Measurements from ENCODE around the gene PLEKHM2.

Gene PLEKHM2

GRCh38 chr1:15726508-15726907, 42.4 kb downstream of the PLEKHM2 start:
- Histone ChIP-seq H3K9me3 (ENCODE audit: insufficient read depth, low read length) (no peaks in the 10 kb centered on the region), H3K36me3 (ENCODE audit: insufficient read depth, insufficient read length, low read length) (peaks cover 71% of the 10 kb centered on the region), H3K4me3 (ENCODE audit: insufficient read length, low read depth) (no peak overlapping the region), H3K27me3 (ENCODE audit: insufficient read depth, insufficient read length) (no peaks in the 10 kb centered on the region), H3K9ac (ENCODE audit: insufficient read length, low read depth) (no peak overlapping the region), H3K4me1 (ENCODE audit: insufficient read depth, insufficient read length) (peaks cover 6% of the 10 kb centered on the region)
- no peak for TF ChIP-seq ZNF274 (IDR thresholded peaks at IDR 0.05; ENCODE audit: low read depth, low read length)
- DNase-seq (ENCODE audit: low read depth, low spot score): no peak

- DNase-seq (ENCODE audit: low read depth, low spot score): no peak
- Histone ChIP-seq H3K4me1 (ENCODE audit: insufficient read depth, insufficient read length) (peaks cover 10% of the 10 kb centered on the region), H3K9me3 (ENCODE audit: insufficient read depth, low read length) (no peaks in the 10 kb centered on the region), H3K9ac (ENCODE audit: insufficient read length, low read depth) (no peak overlapping the region), H3K27me3 (ENCODE audit: insufficient read depth, insufficient read length) (no peaks in the 10 kb centered on the region), H3K36me3 (ENCODE audit: insufficient read depth, insufficient read length, low read length) (peaks cover 74% of the 10 kb centered on the region), H3K4me3 (ENCODE audit: insufficient read length, low read depth) (no peak overlapping the region)
- no peak for TF ChIP-seq ZNF274 (IDR thresholded peaks at IDR 0.05; ENCODE audit: low read depth, low read length)
- no peak for TF ChIP-seq SUZ12 (IDR thresholded peaks at IDR 0.05; ENCODE audit: extremely low read depth, insufficient read depth, insufficient read length)
- no peak for TF ChIP-seq YY1 (IDR thresholded peaks at IDR 0.05; ENCODE audit: insufficient read depth, insufficient read length)
These were observed 42.9 kb downstream of the PLEKHM2 start for GRCh38 chr1:15727021-15727420.

- no peak overlapping the region for H3K9ac ChIP-seq (ENCODE audit: insufficient read length, low read depth)
- no peaks in the 10 kb centered on the region for H3K9me3 ChIP-seq (ENCODE audit: insufficient read depth, low read length)
- TF ChIP-seq SUZ12 (IDR thresholded peaks at IDR 0.05; ENCODE audit: extremely low read depth, insufficient read depth, insufficient read length) (no peak), ZNF274 (IDR thresholded peaks at IDR 0.05; ENCODE audit: low read depth, low read length) (no peak), YY1 (IDR thresholded peaks at IDR 0.05; ENCODE audit: insufficient read depth, insufficient read length) (no peak)
- H3K36me3 ChIP-seq (ENCODE audit: insufficient read depth, insufficient read length, low read length): peaks cover 78% of the 10 kb centered on the region
- H3K4me1 ChIP-seq (ENCODE audit: insufficient read depth, insufficient read length): peaks cover 12% of the 10 kb centered on the region
- H3K27me3 ChIP-seq (ENCODE audit: insufficient read depth, insufficient read length): no peaks in the 10 kb centered on the region
- H3K4me3 ChIP-seq (ENCODE audit: insufficient read length, low read depth): no peak overlapping the region
- DNase-seq (ENCODE audit: low read depth, low spot score): no peak
These were observed 43.3 kb downstream of the PLEKHM2 start for GRCh38 chr1:15727424-15727823.

GRCh38 chr1:15727866-15728534, 43.9 kb downstream of the PLEKHM2 start:
- no peak overlapping the region for H3K9ac ChIP-seq (ENCODE audit: insufficient read length, low read depth)

GRCh38 chr1:15728937-15729657, 45.0 kb downstream of the PLEKHM2 start:
- H3K36me3 ChIP-seq (ENCODE audit: insufficient read depth, insufficient read length, low read length): peaks cover 89% of the 10 kb centered on the region
- H3K4me1 ChIP-seq (ENCODE audit: insufficient read depth, insufficient read length): peaks cover 9% of the 10 kb centered on the region

More at GRCh38 chr1:15727866-15728534, 43.9 kb downstream of the PLEKHM2 start:
- no peak for DNase-seq (ENCODE audit: low read depth, low spot score)
- no peak for TF ChIP-seq SUZ12 (IDR thresholded peaks at IDR 0.05; ENCODE audit: extremely low read depth, insufficient read depth, insufficient read length)
- TF ChIP-seq YY1 (IDR thresholded peaks at IDR 0.05; ENCODE audit: insufficient read depth, insufficient read length): no peak
- no peak for TF ChIP-seq ZNF274 (IDR thresholded peaks at IDR 0.05; ENCODE audit: low read depth, low read length)
- Histone ChIP-seq H3K9me3 (ENCODE audit: insufficient read depth, low read length) (no peaks in the 10 kb centered on the region), H3K27me3 (ENCODE audit: insufficient read depth, insufficient read length) (no peaks in the 10 kb centered on the region), H3K4me3 (ENCODE audit: insufficient read length, low read depth) (no peak overlapping the region), H3K36me3 (ENCODE audit: insufficient read depth, insufficient read length, low read length) (peaks cover 81% of the 10 kb centered on the region), H3K4me1 (ENCODE audit: insufficient read depth, insufficient read length) (peaks cover 10% of the 10 kb centered on the region)

DNA sequence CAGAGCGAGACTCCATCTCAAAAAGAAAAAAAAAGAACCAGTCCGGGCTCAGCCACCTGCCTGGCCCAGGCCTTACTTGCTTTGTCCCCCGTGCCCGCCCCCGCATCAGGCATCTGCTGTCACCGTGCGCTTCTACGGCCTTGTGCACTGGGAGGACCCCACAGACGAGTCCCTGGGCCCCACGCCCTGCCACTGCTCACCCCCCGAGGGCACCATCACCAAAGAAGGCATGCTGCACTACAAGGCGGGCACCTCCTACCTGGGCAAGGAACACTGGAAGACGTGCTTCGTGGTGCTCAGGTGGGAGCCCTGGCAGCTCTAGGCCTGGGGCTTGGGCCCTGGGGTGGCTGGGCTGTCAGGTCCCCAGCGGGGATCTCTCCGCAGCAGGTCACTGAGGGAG, 46.3 kb downstream of the PLEKHM2 start:
- H3K9ac ChIP-seq (ENCODE audit: insufficient read length, low read depth): no peak overlapping the region

More at GRCh38 chr1:15728937-15729657, 45.0 kb downstream of the PLEKHM2 start:
- TF ChIP-seq YY1 (IDR thresholded peaks at IDR 0.05; ENCODE audit: insufficient read depth, insufficient read length) (no peak), SUZ12 (IDR thresholded peaks at IDR 0.05; ENCODE audit: extremely low read depth, insufficient read depth, insufficient read length) (no peak), ZNF274 (IDR thresholded peaks at IDR 0.05; ENCODE audit: low read depth, low read length) (no peak)
- no peaks in the 10 kb centered on the region for H3K9me3 ChIP-seq (ENCODE audit: insufficient read depth, low read length)
- no peak overlapping the region for H3K9ac ChIP-seq (ENCODE audit: insufficient read length, low read depth)
- no peak for DNase-seq (ENCODE audit: low read depth, low spot score)
- no peaks in the 10 kb centered on the region for H3K27me3 ChIP-seq (ENCODE audit: insufficient read depth, insufficient read length)
- no peak overlapping the region for H3K4me3 ChIP-seq (ENCODE audit: insufficient read length, low read depth)

GRCh38 chr1:15730936-15731335, 46.8 kb downstream of the PLEKHM2 start:
- no peak for DNase-seq (ENCODE audit: low read depth, low spot score)
- no peaks in the 10 kb centered on the region for H3K27me3 ChIP-seq (ENCODE audit: insufficient read depth, insufficient read length)
- no peak overlapping the region for H3K4me3 ChIP-seq (ENCODE audit: insufficient read length, low read depth)
- H3K9me3 ChIP-seq (ENCODE audit: insufficient read depth, low read length): no peaks in the 10 kb centered on the region
- TF ChIP-seq YY1 (IDR thresholded peaks at IDR 0.05; ENCODE audit: insufficient read depth, insufficient read length) (no peak), SUZ12 (IDR thresholded peaks at IDR 0.05; ENCODE audit: extremely low read depth, insufficient read depth, insufficient read length) (no peak), ZNF274 (IDR thresholded peaks at IDR 0.05; ENCODE audit: low read depth, low read length) (no peak)
- H3K36me3 ChIP-seq (ENCODE audit: insufficient read depth, insufficient read length, low read length): peaks cover 89% of the 10 kb centered on the region
- no peak overlapping the region for H3K9ac ChIP-seq (ENCODE audit: insufficient read length, low read depth)
- peaks cover 7% of the 10 kb centered on the region for H3K4me1 ChIP-seq (ENCODE audit: insufficient read depth, insufficient read length)

More for the DNA sequence above, 46.3 kb downstream of the PLEKHM2 start:
- no peak overlapping the region for H3K4me3 ChIP-seq (ENCODE audit: insufficient read length, low read depth)
- DNase-seq (ENCODE audit: low read depth, low spot score): no peak
- TF ChIP-seq ZNF274 (IDR thresholded peaks at IDR 0.05; ENCODE audit: low read depth, low read length): no peak
- no peak for TF ChIP-seq YY1 (IDR thresholded peaks at IDR 0.05; ENCODE audit: insufficient read depth, insufficient read length)
- TF ChIP-seq SUZ12 (IDR thresholded peaks at IDR 0.05; ENCODE audit: extremely low read depth, insufficient read depth, insufficient read length): no peak
- no peaks in the 10 kb centered on the region for H3K27me3 ChIP-seq (ENCODE audit: insufficient read depth, insufficient read length)
- H3K9me3 ChIP-seq (ENCODE audit: insufficient read depth, low read length): no peaks in the 10 kb centered on the region
- peaks cover 94% of the 10 kb centered on the region for H3K36me3 ChIP-seq (ENCODE audit: insufficient read depth, insufficient read length, low read length)
- peaks cover 7% of the 10 kb centered on the region for H3K4me1 ChIP-seq (ENCODE audit: insufficient read depth, insufficient read length)
